ENCODE measurements around the gene ARHGAP18. TPM values are rescaled to one million over a fixed set of nuclear protein-coding genes. Genes with fewer than 3 reads are reported as not detected.

ARHGAP18 gene
- total RNA-seq, 1 donor from 2014 or later = 24.5 TPM

- no peak overlapping the region for H3K4me3 ChIP-seq (ENCODE audit: low read depth, low read length)
- DNase-seq (ENCODE audit: low read depth) = no peak
- no peak for TF ChIP-seq CTCF (conservative IDR thresholded peaks at IDR 0.05; ENCODE audit: low read depth, low read length)
Measured at GRCh38 chr6:129607581-129608186, 102.3 kb downstream of the ARHGAP18 start.

- TF ChIP-seq CTCF (conservative IDR thresholded peaks at IDR 0.05; ENCODE audit: low read depth, low read length) = no peak
- no peak overlapping the region for H3K4me3 ChIP-seq (ENCODE audit: low read depth, low read length)
- no peak for DNase-seq (ENCODE audit: low read depth)
Measured at GRCh38 chr6:129606664-129607063, 103.3 kb downstream of the ARHGAP18 start.

GRCh38 chr6:129605967-129606366, 104.0 kb downstream of the ARHGAP18 start:
- no peak for DNase-seq (ENCODE audit: low read depth)
- no peak overlapping the region for H3K4me3 ChIP-seq (ENCODE audit: low read depth, low read length)
- no peak for TF ChIP-seq CTCF (conservative IDR thresholded peaks at IDR 0.05; ENCODE audit: low read depth, low read length)

DNA sequence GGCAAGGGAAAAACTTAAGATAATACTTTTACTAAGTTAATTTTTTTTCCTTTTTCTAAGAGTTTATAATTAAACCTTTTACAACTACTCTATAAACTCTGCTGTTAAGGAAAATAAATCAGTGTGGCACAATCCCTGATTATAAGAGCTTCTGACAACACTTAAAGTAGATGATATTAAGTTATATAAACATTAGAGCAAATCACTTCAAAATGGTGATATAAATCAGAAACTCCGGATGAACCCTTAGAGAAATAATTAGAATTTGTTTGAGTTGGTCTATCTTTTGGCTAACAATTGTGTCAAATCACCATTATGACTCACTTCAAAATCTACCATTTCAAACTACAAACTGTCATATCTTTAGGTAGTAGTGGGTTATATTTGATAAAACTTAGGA, 104.9 kb downstream of the ARHGAP18 start:
- no peak for DNase-seq (ENCODE audit: low read depth)
- TF ChIP-seq CTCF (conservative IDR thresholded peaks at IDR 0.05; ENCODE audit: low read depth, low read length) = no peak
- H3K4me3 ChIP-seq (ENCODE audit: low read depth, low read length) = no peak overlapping the region

- H3K4me3 ChIP-seq (ENCODE audit: low read depth, low read length) = no peak overlapping the region
- DNase-seq (ENCODE audit: low read depth) = no peak
- no peak for TF ChIP-seq CTCF (conservative IDR thresholded peaks at IDR 0.05; ENCODE audit: low read depth, low read length)
Measured at GRCh38 chr6:129604321-129604720, 105.7 kb downstream of the ARHGAP18 start.

GRCh38 chr6:129603741-129604140, 106.2 kb downstream of the ARHGAP18 start:
- no peak for TF ChIP-seq CTCF (conservative IDR thresholded peaks at IDR 0.05; ENCODE audit: low read depth, low read length)
- DNase-seq (ENCODE audit: low read depth) = no peak
- no peak overlapping the region for H3K4me3 ChIP-seq (ENCODE audit: low read depth, low read length)

GRCh38 chr6:129601323-129601722, 108.7 kb downstream of the ARHGAP18 start:
- H3K4me3 ChIP-seq (ENCODE audit: low read depth, low read length) = no peak overlapping the region
- DNase-seq (ENCODE audit: low read depth) = no peak
- TF ChIP-seq CTCF (conservative IDR thresholded peaks at IDR 0.05; ENCODE audit: low read depth, low read length) = no peak

Measured in epithelial cell of proximal tubule (primary cell).